A673 (cell line): ENCODE results near the gene ENHO. TPM values are rescaled to one million over a fixed set of nuclear protein-coding genes. Genes with fewer than 3 reads are reported as not detected.

ENCODE experiments used
- BruUV-seq: library from RNA; stranded (reverse); fragments of 400-500 nt; replicated peaks from 2 replicates; lab custom pipeline; 2021; lab: Mats Ljungman, UMichigan
- CTCF ChIA-PET: fragments of 300-600 bp; sonication (Branson Sonifier 250); formaldehyde crosslinking; loops from one replicate; lab custom pipeline; 2022; ENCODE audit warnings: antibody characterized with exemption; lab: Charles Lee
- POLR2A ChIA-PET: fragments of 300-600 bp; sonication (Branson Sonifier 250); formaldehyde crosslinking; loops from one replicate; lab custom pipeline; 2022; ENCODE audit warnings: antibody characterized with exemption; ENCODE audit not compliant: low non-redundant PET; lab: Charles Lee
- DNase-seq: peaks from one replicate; pipeline ENCODE4 v3.0.0-alpha.2; 2015; ENCODE audit warnings: low spot score
- H3K27ac ChIP-seq: fragments of 200-600 bp; sonication (generic); 2 replicates; pipeline ENCODE4 v1.5.1; 2016; ENCODE audit warnings: mixed run types, low read depth, mild to moderate bottlenecking, mixed read lengths, antibody characterized with exemption, low read length; ENCODE audit not compliant: poor library complexity, severe bottlenecking
- H3K27me3 ChIP-seq: fragments of 200-600 bp; sonication (generic); replicated peaks from 2 replicates; pipeline ENCODE4 v1.6.1; 2017; ENCODE audit warnings: mixed run types, low read depth, mild to moderate bottlenecking, mixed read lengths, antibody characterized with exemption, low read length; ENCODE audit not compliant: insufficient read depth, poor library complexity
- H3K36me3 ChIP-seq: fragments of 200-600 bp; sonication (generic); 2 replicates; pipeline ENCODE4 v1.6.1; 2016; ENCODE audit warnings: mixed run types, mild to moderate bottlenecking, mixed read lengths, antibody characterized with exemption, low read length; ENCODE audit not compliant: insufficient read depth, poor library complexity, severe bottlenecking
- H3K4me1 ChIP-seq: fragments of 200-600 bp; sonication (generic); 2 replicates; pipeline ENCODE4 v1.6.1; 2017; ENCODE audit warnings: mixed run types, mild to moderate bottlenecking, mixed read lengths, antibody characterized with exemption, low read length; ENCODE audit not compliant: insufficient read depth, poor library complexity, severe bottlenecking
- H3K4me3 ChIP-seq: fragments of 200-600 bp; sonication (generic); 2 replicates; pipeline ENCODE4 v1.5.1; 2016; ENCODE audit warnings: low read depth, mixed run types, mild to moderate bottlenecking, mixed read lengths, low read length; ENCODE audit not compliant: poor library complexity, severe bottlenecking
- H3K9me3 ChIP-seq: fragments of 200-600 bp; sonication (generic); 2 replicates; pipeline ENCODE4 v1.6.1; 2016; ENCODE audit warnings: mixed run types, low read depth, mild to moderate bottlenecking, mixed read lengths, antibody characterized with exemption, low read length; ENCODE audit not compliant: poor library complexity, severe bottlenecking
- CTCF ChIP-seq: fragments of 300-800, 200-600 bp; sonication (generic); conservative IDR thresholded peaks from 2 replicates; pipeline ENCODE4 v1.5.1; 2017; ENCODE audit warnings: low read depth, mild to moderate bottlenecking, antibody characterized with exemption, low read length, moderate library complexity, mixed read lengths
- EZH2 ChIP-seq: fragments of 200-600 bp; sonication (generic); IDR thresholded peaks from 2 replicates; pipeline ENCODE4 v1.6.1; 2017; ENCODE audit warnings: borderline replicate concordance, low read depth, mild to moderate bottlenecking, mixed read lengths, antibody characterized with exemption, low read length; ENCODE audit not compliant: poor library complexity, severe bottlenecking
- intact Hi-C: fragments of 100-400 bp; cut with micrococcal nuclease; formaldehyde crosslinking; loops from one replicate; pipeline ENCODE4 v1.10.0; 2022; ENCODE audit not compliant: unreplicated experiment
- total RNA-seq: library from RNA; stranded (reverse); gene quantifications from 2 replicates; pipeline ENCODE4 v1.2.3, GENCODE V29; 2021

ENHO gene
- total RNA-seq, 1 experiment from 2014 or later = 1.2 TPM

GRCh38 chr9:34547960-34548611 is 25.3 kb upstream of the ENHO start:
- H3K4me3 ChIP-seq = no peak overlapping the region
- H3K36me3 ChIP-seq = no peaks in the 10 kb centered on the region
- no peaks in the 10 kb centered on the region for H3K9me3 ChIP-seq
- no TSS peak for BruUV-seq
- no peaks in the 10 kb centered on the region for H3K4me1 ChIP-seq
- TF ChIP-seq CTCF (peak; percentile 91), EZH2 (no peak)
- CTCF ChIA-PET = interaction anchor here (1.1 to 1.4 kb wide), 4 partner anchors 39 to 144 kb away, joined by 3 to 16 read pairs (median 9); no protein-coding TSS in a partner anchor
- DNase-seq = peak; percentile 57
- no peak overlapping the region for H3K27ac ChIP-seq
- POLR2A ChIA-PET = no interaction called here
- H3K27me3 ChIP-seq = no peaks in the 10 kb centered on the region
- intact Hi-C loops = loop anchor here (1.0 to 5.0 kb wide), 4 partner anchors 43 to 216 kb away; no protein-coding TSS in a partner anchor

GRCh38 chr9:34546834-34547827 is 24.3 kb upstream of the ENHO start:
- intact Hi-C loops = loop anchor here (2.0 to 5.0 kb wide), 3 partner anchors 110 to 215 kb away; no protein-coding TSS in a partner anchor
- Histone ChIP-seq H3K27me3 (no peaks in the 10 kb centered on the region), H3K4me1 (no peaks in the 10 kb centered on the region), H3K4me3 (no peak overlapping the region), H3K36me3 (no peaks in the 10 kb centered on the region), H3K9me3 (no peaks in the 10 kb centered on the region), H3K27ac (no peak overlapping the region)
- no TSS peak for BruUV-seq
- POLR2A ChIA-PET = no interaction called here
- CTCF ChIA-PET = interaction anchor here (1.1 to 1.4 kb wide), 4 partner anchors 40 to 143 kb away, joined by 3 to 16 read pairs (median 9); no protein-coding TSS in a partner anchor
- no peak for TF ChIP-seq EZH2
- peak; percentile 78 for TF ChIP-seq CTCF
- peak; percentile 83 for DNase-seq

- TF ChIP-seq CTCF (no peak), EZH2 (no peak)
- Histone ChIP-seq H3K36me3 (no peaks in the 10 kb centered on the region), H3K9me3 (no peaks in the 10 kb centered on the region), H3K4me3 (no peak overlapping the region), H3K4me1 (no peaks in the 10 kb centered on the region), H3K27ac (no peak overlapping the region), H3K27me3 (no peaks in the 10 kb centered on the region)
- intact Hi-C loops = loop anchor here (2.0 to 5.0 kb wide), 3 partner anchors 109 to 214 kb away; no protein-coding TSS in a partner anchor
- BruUV-seq = no TSS peak
- ChIA-PET CTCF (interaction anchor here (0.9 kb wide), 1 partner anchor 142 kb away, joined by 3 read pairs; no protein-coding TSS in a partner anchor), POLR2A (no interaction called here)
- DNase-seq = no peak
Observed at GRCh38 chr9:34546102-34546833, 23.5 kb upstream of the ENHO start.
